ENCODE results near the gene NCOA5.
A peak's percentile ranks its signal among the peaks of the same experiment; 100 is the strongest.
"Not testable (repeated sequence)": the region's sequence is repeated elsewhere in the genome, so short reads cannot be mapped to it uniquely, and the experiment has no call there.

NCOA5 gene

GRCh38 chr20:46120136-46120535, 30.4 kb upstream of the NCOA5 start:
- no peak for DNase-seq (ENCODE audit: low read depth)

DNA sequence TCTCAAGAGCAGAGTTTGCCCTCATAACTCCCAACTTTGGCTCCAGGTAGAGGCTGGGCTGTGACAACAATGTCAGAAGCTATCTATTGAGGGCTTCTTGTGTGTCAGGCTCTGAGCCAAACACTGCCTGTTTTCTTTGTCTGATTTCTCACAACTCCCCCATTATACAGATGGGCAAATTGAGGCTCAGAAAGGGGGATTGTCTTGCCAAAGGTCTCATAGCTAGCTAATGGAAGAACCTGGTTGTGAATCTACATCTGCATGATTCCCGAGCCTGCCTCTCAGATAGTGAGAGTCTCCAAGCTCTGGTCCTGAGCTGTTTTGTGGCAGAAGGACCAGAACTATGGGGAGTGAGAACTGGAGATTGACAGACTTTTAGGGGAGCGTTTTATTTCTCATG, 29.8 kb upstream of the NCOA5 start:
- no peak for DNase-seq (ENCODE audit: low read depth)

DNA sequence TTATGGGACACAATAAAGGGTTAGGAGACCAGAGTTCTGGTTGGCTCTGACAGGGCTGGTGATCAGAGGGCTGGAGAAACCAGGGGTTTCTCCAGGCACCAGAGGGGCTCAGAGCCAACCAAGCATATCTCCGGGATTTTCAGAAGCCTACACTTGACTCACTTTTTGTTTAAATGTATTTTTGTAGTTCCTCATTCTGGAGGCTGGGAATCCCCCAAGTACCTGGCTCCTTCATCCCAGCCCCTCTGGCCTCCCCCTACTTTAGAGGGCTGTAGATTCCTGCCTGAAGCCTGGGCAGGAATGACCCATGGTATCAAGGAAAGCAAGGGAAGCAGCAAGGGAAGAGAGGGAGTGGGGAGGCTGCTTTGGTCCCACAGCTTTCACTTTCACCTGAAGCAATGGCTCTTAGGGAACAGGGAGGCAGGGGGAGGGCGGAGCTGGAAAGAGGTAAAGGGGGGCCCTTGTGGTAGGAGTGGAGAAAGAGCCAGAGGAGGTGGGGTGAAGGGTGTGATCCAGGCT, 29.3 kb upstream of the NCOA5 start:
- no peak for DNase-seq (ENCODE audit: low read depth)

DNA sequence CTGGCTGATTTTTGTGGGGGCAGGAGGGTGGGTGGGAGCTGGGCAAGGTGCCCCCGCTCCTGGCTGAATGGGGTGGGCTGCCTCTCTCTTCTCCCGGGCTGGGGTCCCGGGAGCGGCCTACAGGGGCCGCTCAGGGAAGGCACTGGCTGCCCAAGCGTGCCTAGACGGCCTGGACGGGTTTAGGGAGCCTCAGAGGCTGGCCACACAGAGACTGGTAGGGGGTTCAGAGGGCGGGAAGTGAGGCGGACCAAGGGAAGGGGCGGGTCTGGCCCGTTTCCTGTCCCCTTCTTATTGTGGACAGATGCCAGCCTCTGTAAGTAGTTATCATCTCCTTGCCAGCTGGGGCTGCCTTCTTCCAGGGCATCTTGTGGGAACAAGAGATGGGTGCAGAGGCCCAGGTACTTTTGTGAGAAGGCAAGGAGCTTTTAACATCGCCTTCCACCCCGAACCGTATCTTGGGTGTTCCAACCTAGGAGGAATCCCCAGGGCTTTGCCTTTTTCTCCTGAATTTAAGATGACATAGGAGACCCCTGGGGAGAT, 28.8 kb upstream of the NCOA5 start:
- no peak for DNase-seq (ENCODE audit: low read depth)

GRCh38 chr20:46117704-46118467, 28.1 kb upstream of the NCOA5 start, which contains the start of gene CD40:
TSS of gene CD40 (plus strand) at chr20:46118314. CDS start at chr20:46118344, 30 bp downstream.
- peak; percentile 65 for DNase-seq (ENCODE audit: low read depth)

GRCh38 chr20:46114449-46114848, 24.7 kb upstream of the NCOA5 start:
- DNase-seq (ENCODE audit: low read depth): no peak

DNA sequence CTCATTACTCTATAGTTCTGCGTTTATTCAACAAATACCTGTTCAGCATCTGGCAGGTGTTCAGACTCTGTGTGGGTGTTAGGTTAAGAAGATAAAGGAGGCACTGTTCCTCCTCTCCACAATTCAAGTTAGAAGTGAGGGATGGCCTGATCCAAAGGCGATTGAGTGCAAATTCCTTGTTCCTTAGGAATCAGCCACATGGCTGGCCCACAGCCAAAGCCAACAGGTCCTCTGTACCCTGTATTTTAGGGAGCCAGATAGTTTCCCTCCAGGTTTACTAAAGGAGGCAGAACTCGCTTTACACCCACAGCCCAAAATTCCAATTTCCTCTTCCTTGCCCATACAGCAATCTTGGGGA, 23.3 kb upstream of the NCOA5 start:
- no peak for DNase-seq (ENCODE audit: low read depth)

- no peak for DNase-seq (ENCODE audit: low read depth)
These were observed 22.8 kb upstream of the NCOA5 start for GRCh38 chr20:46112430-46113112.

- no peak for DNase-seq (ENCODE audit: low read depth)
These were observed 22.1 kb upstream of the NCOA5 start for GRCh38 chr20:46111836-46112212.

DNA sequence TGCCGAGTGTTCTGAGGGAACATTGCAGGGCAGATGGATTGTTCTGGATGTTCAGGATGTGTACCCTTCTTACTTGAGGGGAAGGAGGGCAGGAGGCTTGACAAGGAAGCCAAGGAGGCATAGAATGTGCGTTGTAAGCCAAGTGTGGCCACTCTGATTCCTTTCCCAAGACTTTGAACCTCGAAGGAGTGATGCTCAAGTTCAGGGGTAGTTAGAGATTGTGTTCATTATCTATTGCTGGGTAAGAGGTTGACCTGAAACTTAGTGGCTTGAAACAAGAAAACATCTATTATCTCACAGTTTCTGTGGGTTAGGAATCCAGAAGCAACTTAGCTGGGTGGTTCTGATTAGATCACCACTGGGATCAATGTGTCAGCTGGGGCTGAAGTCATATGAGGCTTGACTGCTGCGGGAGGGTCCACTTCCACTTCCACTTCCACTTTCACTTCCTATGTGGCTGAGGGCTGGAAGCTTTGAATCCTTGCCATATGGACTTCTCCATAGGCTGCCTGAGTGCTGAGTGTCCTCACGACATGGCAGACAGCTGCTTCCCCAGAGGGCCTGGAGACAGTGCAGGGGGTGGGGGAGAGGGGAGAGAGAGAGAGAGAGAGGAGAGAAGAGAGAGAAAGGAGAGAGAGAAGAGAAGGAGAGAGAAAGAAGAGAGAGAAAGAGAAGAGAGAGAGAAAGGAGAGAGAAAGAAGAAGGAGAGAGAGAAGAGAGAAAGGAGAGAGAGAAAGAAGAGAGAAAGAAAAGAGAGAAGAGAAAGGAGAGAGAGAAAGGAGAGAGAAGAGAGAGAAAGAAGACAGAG, 21.5 kb upstream of the NCOA5 start:
- no peak for DNase-seq (ENCODE audit: low read depth)

GRCh38 chr20:46108976-46109375, 19.2 kb upstream of the NCOA5 start:
- DNase-seq (ENCODE audit: low read depth): no peak

- no peak for DNase-seq (ENCODE audit: low read depth)
These were observed 18.7 kb upstream of the NCOA5 start for GRCh38 chr20:46108435-46108841.

DNA sequence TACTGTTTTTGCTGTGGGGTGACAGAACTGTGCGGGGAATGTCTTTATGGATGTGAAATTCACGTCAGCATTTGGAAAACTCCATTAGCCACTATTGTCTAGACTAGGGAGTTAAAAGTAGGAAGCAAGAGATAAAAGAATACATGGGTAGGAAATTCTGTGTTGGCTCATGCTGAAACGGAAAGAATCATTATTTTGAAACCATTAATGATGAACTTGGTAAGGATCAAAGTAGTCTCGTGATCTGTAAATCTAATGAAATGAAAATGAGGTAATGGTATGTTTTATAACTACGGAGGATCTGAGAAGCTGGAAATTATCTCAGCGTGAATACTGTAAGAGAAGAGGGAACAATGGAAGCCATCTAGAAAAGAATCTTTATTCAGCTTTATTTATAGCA, 17.3 kb upstream of the NCOA5 start:
- no peak for DNase-seq (ENCODE audit: low read depth)

GRCh38 chr20:46104262-46104661, 14.5 kb upstream of the NCOA5 start:
- DNase-seq (ENCODE audit: low read depth): no peak

GRCh38 chr20:46102940-46103339, 13.2 kb upstream of the NCOA5 start:
- no peak for DNase-seq (ENCODE audit: low read depth)

- DNase-seq (ENCODE audit: low read depth): no peak
These were observed 12.2 kb upstream of the NCOA5 start for GRCh38 chr20:46101957-46102356.

DNA sequence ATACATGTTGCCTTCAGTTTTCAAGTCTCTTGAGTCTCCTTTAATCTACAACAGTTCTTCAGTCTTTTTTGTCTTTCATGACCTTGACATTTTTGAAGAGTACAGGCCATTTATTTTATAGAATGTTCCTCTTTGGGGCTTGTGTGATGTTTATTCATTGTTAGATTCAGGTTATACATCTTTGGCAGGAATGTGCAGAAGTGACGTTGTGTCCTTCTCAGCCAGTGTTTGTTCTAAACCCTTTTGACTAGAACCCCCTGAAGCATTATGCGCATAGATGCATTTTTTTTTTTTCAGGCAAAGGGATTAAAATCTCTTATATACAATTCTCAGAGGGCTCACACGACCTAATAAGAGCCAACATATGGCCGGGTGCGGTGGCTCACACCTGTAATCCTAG, 11.2 kb upstream of the NCOA5 start:
- DNase-seq (ENCODE audit: low read depth): no peak

- DNase-seq (ENCODE audit: low read depth): not testable (repeated sequence)
These were observed 10.7 kb upstream of the NCOA5 start for GRCh38 chr20:46100444-46100843.

GRCh38 chr20:46099491-46100287, 9.9 kb upstream of the NCOA5 start:
- DNase-seq (ENCODE audit: low read depth): no peak

DNA sequence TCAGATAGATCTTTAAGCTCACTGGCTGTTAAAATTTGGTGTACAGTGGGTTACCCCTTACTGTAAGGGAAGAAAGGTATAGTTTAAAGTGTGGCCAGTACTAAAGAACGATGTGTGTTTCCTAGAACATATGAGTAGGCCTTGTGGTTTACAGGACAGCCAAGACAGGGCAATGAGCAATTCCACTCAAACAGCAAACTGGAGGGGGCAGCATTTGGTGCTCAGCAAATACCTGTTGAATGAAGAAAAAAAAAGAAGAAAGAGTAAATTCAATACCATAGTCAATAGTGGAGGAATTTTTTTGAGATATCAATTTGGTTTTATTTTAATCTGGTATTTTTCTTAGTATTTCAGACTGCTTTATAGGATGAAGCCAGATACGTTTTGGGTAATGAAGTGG, 3.8 kb upstream of the NCOA5 start:
- DNase-seq (ENCODE audit: low read depth): no peak
